NK-92 treated with Interleukin-12 subunit alpha and Interleukin-12 subunit beta, amount 100 ng/mL, for 24 hours (cell line): ENCODE measurements around the gene NINL.
"Not testable (repeated sequence)": the region's sequence is repeated elsewhere in the genome, so short reads cannot be mapped to it uniquely, and the experiment has no call there.

Experiments used
- DNase-seq: peaks from one replicate; lab custom pipeline; 2025; lab: John Stamatoyannopoulos, UW

NINL gene

GRCh38 chr20:25532971-25533391 lies 52.4 kb downstream of the NINL start:
- no peak for DNase-seq

- no peak for DNase-seq
These were observed 53.1 kb downstream of the NINL start for GRCh38 chr20:25532015-25532751.

- no peak for DNase-seq
These were observed 55.9 kb downstream of the NINL start for GRCh38 chr20:25529295-25529951.

- DNase-seq, result no peak
These were observed 57.4 kb downstream of the NINL start for GRCh38 chr20:25527949-25528348.

- DNase-seq, result no peak
These were observed 58.9 kb downstream of the NINL start for GRCh38 chr20:25526446-25526845.

GRCh38 chr20:25525867-25526266 lies 59.5 kb downstream of the NINL start:
- DNase-seq, result no peak

GRCh38 chr20:25525295-25525694 lies 60.0 kb downstream of the NINL start:
- no peak for DNase-seq

GRCh38 chr20:25521382-25521781 lies 63.9 kb downstream of the NINL start:
- DNase-seq, result no peak

GRCh38 chr20:25517124-25517523 lies 68.2 kb downstream of the NINL start:
- DNase-seq, result no peak

- no peak for DNase-seq
These were observed 70.5 kb downstream of the NINL start for GRCh38 chr20:25514747-25515340.

- DNase-seq, result no peak
These were observed 71.1 kb downstream of the NINL start for GRCh38 chr20:25514195-25514594.

- DNase-seq, result no peak
These were observed 72.6 kb downstream of the NINL start for GRCh38 chr20:25512709-25513108.

GRCh38 chr20:25511183-25511582 lies 74.1 kb downstream of the NINL start:
- no peak for DNase-seq

- no peak for DNase-seq
These were observed 74.6 kb downstream of the NINL start for GRCh38 chr20:25510721-25511120.

GRCh38 chr20:25510202-25510601 lies 75.1 kb downstream of the NINL start:
- DNase-seq, result no peak

GRCh38 chr20:25509084-25509483 lies 76.2 kb downstream of the NINL start:
- no peak for DNase-seq

GRCh38 chr20:25508083-25508770 lies 77.1 kb downstream of the NINL start:
- DNase-seq, result no peak

GRCh38 chr20:25507385-25508082 lies 77.8 kb downstream of the NINL start:
- DNase-seq, result no peak

- no peak for DNase-seq
These were observed 80.8 kb downstream of the NINL start for GRCh38 chr20:25504366-25505135.

- no peak for DNase-seq
These were observed 81.4 kb downstream of the NINL start for GRCh38 chr20:25503936-25504335.

- not testable (repeated sequence) for DNase-seq
These were observed 82.2 kb downstream of the NINL start for GRCh38 chr20:25503051-25503639.
